T1000 (cell line): ENCODE results near the gene AP2M1.
"Not testable (repeated sequence)": the region's sequence is repeated elsewhere in the genome, so short reads cannot be mapped to it uniquely, and the experiment has no call there.

Source experiments
- DNase-seq: peaks from one replicate; lab custom pipeline; 2025; ENCODE audit warnings: mixed read lengths; lab: John Stamatoyannopoulos, UW

Gene AP2M1

GRCh38 chr3:184157206-184157605 is 17.4 kb upstream of the AP2M1 start:
- no peak for DNase-seq

GRCh38 chr3:184158404-184158803 is 16.3 kb upstream of the AP2M1 start:
- no peak for DNase-seq

GRCh38 chr3:184160456-184160855 is 14.2 kb upstream of the AP2M1 start:
- no peak for DNase-seq

- not testable (repeated sequence) for DNase-seq
These were observed 12.0 kb upstream of the AP2M1 start for GRCh38 chr3:184162571-184163070.

- DNase-seq = no peak
These were observed 9.9 kb upstream of the AP2M1 start for GRCh38 chr3:184164648-184165330.

- DNase-seq = no peak
These were observed 9.1 kb upstream of the AP2M1 start for GRCh38 chr3:184165543-184165942.

GRCh38 chr3:184166671-184167070 is 8.0 kb upstream of the AP2M1 start:
- DNase-seq = no peak

- no peak for DNase-seq
These were observed 6.9 kb upstream of the AP2M1 start for GRCh38 chr3:184167786-184168185.

- DNase-seq = peak; percentile 51
These were observed 6.1 kb upstream of the AP2M1 start for GRCh38 chr3:184168363-184169120.

- DNase-seq = no peak
These were observed 4.5 kb upstream of the AP2M1 start for GRCh38 chr3:184169896-184170875.

- peak; percentile 24 for DNase-seq
These were observed 3.1 kb upstream of the AP2M1 start for GRCh38 chr3:184171562-184171961.

- no peak for DNase-seq
These were observed 1.8 kb upstream of the AP2M1 start for GRCh38 chr3:184172681-184173373.

- no peak for DNase-seq
These were observed 1.3 kb upstream of the AP2M1 start for GRCh38 chr3:184173374-184173722.

GRCh38 chr3:184174284-184174645 is 390 bp upstream of the AP2M1 start:
- no peak for DNase-seq

- no peak for DNase-seq
These were observed 851 bp downstream of the AP2M1 start for GRCh38 chr3:184175506-184175905.

GRCh38 chr3:184175981-184176376 is 1.3 kb downstream of the AP2M1 start:
- DNase-seq = no peak

GRCh38 chr3:184176377-184177330 is 2.0 kb downstream of the AP2M1 start:
- peak; percentile 97 for DNase-seq

- DNase-seq = peak; percentile 29
These were observed 2.7 kb downstream of the AP2M1 start for GRCh38 chr3:184177331-184177731.

GRCh38 chr3:184177767-184178306 is 3.2 kb downstream of the AP2M1 start:
- DNase-seq = no peak

- DNase-seq = no peak
These were observed 4.0 kb downstream of the AP2M1 start for GRCh38 chr3:184178521-184179138.
